ENCODE data around the gene HPS6.
"Not testable (repeated sequence)": the region's sequence is repeated elsewhere in the genome, so short reads cannot be mapped to it uniquely, and the experiment has no call there.

Gene HPS6

DNA sequence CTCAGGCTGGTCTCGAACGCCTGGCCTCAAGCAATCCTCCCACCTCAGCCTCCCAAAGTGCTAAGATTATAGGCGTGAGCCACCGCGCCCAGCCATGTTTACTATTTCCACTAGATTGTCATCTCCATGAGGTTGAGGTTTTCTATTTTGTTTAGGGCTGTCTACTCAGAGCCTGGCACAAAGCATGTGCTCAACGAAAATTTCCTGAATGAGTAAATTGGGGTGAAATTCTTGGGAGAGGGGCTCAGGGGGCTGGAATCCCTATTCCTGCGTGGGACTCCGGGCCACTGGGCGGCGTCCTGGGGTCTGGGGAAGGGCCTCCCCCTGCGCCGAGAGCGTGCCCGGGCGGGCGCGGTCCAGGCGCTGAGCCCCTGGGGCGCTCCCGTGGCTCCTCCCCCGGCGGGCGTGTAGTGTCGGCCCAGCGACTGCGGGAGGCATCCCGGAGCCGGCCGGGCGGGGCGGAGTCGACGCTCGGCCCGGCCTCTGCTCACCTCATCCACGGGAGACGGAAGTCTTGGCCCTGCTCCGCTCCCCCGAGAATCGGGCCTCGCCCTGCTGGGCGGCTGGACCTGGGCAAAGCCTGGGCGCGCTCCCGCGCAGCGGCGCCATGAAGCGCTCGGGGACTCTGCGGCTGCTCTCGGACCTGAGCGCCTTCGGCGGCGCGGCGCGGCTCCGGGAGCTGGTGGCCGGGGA is at the start of gene HPS6:
TSS of gene HPS6 (plus strand) at position 482 of the 693 bp plus-strand sequence. CDS start at position 608, 126 bp downstream.
- peak; percentile 88 for DNase-seq (ENCODE audit: low spot score)

- no peak for DNase-seq (ENCODE audit: low spot score)
Measured at GRCh38 chr10:102016416-102016815, 48.7 kb upstream of the HPS6 start.

- DNase-seq (ENCODE audit: low spot score) = no peak
Measured at GRCh38 chr10:102017295-102017694, 47.9 kb upstream of the HPS6 start.

GRCh38 chr10:102020938-102021337 is 44.2 kb upstream of the HPS6 start:
- no peak for DNase-seq (ENCODE audit: low spot score)

DNA sequence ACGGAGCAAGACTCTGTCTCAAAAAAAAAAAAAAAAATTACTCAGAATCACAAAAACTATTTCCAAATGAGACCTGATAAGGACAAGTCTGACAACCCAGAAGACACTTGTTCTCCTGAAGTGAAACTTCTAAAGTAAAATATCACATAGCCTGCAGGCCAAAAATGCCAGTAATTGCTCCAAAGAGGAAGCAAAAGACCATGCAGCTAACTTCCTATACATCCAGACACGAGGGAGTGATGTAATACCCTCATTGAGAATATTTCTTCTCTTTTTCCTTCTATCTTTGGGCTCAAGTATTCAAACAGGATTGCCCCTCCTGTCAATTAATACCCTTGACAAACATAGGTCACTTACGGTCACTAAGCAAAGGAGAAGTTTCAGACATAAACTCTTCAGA is 40.4 kb upstream of the HPS6 start:
- DNase-seq (ENCODE audit: low spot score) = no peak

GRCh38 chr10:102027261-102027660 is 37.9 kb upstream of the HPS6 start:
- no peak for DNase-seq (ENCODE audit: low spot score)

DNA sequence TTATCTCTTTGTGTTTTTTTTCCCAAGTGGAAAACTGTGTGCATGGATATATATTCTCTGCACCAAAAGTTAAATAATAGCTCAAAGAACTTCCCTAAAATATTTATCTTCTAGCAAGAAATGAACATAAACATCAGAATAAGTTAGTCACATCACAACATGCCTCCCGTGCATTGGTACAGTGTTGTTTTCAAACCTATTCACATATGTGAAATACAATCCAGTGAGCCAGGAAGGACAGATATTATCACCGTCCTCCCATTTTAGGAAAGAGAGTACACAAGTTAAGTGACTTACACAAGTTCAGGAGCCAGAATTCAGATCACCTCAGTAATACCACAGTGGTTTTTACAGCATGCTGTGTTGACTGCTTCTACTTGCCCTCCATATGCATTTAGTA is 31.4 kb upstream of the HPS6 start:
- DNase-seq (ENCODE audit: low spot score) = no peak

- DNase-seq (ENCODE audit: low spot score) = not testable (repeated sequence)
Measured at GRCh38 chr10:102035807-102036206, 29.3 kb upstream of the HPS6 start.

DNA sequence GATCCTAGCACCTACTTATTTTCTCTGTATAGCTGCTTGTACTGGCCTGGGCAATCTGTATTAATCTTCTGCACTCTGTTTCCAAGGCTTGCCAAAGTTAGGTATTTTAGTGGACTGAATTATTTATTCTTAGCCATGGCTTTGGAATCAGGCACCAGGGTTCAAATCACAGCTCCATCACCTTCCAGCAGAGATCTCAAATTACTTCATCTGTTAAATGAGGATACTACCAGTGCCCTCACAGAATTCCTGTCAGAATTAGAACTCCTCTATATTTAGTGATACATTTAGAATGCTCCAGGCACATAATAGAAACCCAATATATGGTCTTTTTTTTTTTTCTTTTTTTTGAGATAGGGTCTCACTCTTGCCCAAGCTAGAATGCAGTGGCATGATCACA is 26.7 kb upstream of the HPS6 start:
- DNase-seq (ENCODE audit: low spot score) = no peak

DNA sequence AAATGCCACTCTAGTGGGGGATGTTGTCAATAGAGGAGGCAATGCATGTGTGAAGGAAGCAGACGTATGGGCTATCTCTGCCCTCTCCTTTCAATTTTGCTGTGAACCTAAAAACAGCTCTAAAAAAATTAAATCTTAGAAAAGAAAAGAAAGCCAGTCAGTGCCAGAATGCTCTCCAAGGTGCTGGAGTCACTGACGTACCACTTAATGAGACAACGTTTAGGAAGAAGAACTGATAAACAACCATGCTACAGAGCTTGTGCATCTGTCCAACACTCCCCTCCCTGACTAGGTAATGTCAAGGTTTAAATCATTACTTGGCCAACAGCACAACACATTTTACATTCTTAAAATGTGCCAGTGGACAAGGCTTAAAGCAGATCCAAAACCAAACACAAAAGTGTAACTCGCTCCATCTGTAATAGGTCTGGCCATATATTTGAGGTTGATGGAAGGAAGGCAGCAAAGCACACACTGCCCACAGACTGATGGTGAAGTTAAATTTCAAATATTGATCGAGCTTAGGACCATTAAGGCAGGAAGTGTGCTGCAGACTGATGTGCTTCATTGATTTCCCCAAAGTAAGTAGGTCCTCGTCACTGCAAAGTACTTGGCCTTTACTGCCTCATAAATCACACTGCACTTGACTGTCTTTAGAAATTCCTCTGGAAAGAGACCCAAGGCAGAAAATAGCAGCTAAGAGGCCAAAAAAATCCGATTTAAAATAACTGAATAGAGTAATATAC is 24.7 kb upstream of the HPS6 start:
- DNase-seq (ENCODE audit: low spot score) = no peak

DNA sequence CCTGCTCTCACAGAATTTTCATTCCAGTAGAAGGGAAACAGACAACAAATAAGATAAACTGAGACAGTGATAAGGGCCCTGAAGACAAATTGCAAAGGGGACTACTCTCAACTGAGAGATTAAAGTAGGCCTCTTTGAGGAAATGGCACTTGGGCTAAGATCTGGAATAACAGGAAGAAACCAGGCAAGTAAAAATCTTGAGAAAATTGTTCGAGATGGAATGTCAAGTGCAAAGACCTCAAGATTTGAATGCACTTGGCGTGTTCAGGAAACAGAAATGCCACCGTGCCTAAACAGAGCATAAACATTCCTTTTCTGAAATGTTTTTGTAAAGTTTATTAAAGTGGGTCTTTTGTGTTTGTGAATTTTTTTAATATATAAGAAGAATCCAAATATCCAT is 19.9 kb upstream of the HPS6 start:
- no peak for DNase-seq (ENCODE audit: low spot score)

DNA sequence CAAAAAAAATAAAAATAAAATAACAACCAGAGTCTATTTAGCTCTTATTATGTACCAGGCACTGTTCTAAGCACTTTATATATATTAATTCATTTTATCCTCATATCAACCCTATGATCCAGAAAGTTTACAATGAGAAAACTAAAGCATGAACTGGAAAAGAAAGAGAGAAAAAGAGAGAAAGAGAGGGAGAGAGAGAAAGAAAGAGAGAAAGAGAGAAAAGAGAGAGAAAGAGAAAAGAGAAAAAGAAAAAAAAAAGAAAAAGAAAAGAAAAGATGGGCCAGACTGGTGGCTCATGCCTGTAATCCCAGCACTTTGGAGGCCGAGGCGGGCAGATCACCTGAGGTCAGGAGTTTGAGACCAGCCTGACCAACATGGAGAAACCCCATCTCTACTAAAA is 19.1 kb upstream of the HPS6 start:
- no peak for DNase-seq (ENCODE audit: low spot score)

- not testable (repeated sequence) for DNase-seq (ENCODE audit: low spot score)
Measured at GRCh38 chr10:102054881-102055646, 10.1 kb upstream of the HPS6 start.

DNA sequence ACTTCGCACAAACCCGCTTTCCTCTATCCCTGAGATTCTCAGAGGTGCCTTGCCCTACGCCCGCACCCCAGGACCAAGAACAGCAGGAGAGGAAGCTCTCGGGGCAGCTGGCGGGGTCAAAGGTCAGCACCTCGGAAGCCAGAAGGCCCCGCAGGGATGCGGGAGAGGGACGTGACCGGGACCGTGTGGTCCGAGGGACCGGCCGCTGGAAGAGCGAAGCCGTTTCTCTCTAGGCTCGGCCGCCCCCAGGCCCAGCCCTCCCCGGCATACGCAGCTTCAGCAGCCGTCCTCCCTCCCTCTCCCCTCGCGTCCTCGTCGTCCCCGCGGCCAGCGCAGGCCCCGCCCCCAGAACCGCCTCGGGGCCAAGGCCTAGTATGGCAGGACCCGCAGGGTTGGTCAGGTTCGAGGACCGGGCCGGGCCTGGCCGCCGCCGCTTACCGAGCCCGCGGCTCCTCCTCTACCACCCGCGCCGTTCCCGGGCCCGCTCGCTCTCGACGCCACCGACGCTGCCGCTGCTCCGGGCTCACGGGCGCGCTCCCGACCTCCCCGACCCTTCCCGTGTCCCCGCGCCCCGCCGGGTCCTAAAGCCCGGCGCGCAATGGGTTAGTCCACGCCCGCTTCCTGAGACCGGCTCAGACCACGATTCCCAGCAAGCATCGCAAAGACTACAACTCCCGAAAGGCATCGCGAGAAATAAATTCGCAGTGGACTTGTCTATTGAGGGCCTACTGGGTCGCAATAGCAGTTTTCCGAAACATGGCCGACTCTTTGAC is 9.3 kb upstream of the HPS6 start, which contains the start of gene ARMH3:
TSS of gene ARMH3 (minus strand) at position 527 of the 773 bp plus-strand sequence. CDS start 16,059 bp downstream, outside the sequence.
- peak; percentile 90 for DNase-seq (ENCODE audit: low spot score)

DNA sequence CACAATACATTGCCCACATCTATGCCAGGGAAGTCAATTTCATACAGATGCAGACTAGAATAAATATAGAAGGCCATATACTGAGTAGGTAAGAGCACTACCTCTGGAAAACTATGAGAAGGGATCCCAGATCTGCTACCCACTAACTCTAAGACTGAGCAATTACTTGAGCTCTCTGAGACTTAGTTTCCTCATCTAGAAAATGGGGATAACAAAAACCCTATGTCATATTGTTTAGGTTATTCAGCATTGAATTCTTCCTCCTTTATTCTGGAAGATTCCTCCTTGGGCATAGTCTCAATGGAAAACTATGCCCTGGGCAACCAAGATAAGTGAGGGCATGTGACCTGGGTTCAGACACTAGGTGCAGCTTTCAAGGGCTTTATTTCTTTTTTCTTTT is 5.2 kb upstream of the HPS6 start:
- no peak for DNase-seq (ENCODE audit: low spot score)

DNA sequence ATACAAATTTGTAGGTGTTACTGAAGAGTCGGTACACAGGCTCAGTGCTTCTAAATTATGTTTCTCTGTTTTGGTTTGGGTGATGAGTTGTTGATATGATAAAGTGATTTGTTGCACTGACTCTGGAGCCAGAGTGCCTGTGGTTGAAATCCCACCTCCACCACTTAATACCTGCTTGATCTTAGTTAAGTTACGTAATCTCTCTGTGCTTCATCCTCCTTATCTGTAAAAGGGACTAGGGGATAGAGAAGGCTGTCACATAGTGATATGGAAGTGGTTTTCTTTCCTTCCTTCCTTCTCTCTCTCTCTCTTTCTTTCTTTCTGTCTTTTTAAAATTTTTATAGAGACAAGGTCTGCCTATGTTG is 664 bp upstream of the HPS6 start:
- DNase-seq (ENCODE audit: low spot score) = no peak

DNA sequence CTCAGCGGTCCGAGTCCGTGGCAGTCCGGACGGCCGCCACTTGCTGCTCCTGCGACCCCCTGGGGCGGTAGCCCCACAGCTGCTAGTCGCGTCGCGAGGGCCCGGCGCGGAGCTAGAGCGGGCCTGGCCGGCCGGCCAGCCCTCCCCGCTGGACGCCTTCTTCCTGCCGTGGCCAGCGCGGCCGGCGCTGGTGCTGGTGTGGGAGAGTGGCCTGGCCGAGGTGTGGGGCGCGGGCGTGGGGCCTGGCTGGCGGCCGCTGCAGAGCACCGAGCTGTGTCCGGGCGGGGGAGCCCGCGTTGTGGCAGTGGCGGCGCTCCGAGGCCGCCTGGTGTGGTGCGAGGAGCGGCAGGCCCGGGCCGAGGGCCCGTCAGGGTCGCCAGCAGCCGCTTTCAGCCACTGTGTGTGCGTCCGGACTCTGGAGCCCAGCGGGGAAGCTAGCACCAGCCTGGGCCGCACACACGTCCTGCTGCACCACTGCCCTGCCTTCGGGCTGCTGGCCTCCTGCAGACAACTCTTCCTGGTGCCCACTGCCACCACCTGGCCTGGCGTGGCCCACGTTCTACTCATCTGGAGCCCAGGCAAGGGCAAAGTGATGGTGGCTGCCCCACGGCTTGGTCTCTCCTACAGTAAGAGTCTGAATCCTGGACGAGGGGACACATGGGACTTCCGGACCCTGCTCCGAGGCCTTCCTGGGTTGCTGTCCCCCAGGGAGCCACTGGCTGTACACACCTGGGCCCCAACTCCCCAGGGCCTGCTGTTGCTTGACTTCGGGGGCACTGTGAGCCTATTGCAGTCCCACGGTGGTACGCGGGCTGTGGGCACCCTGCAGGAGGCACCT is 631 bp downstream of the HPS6 start:
- DNase-seq (ENCODE audit: low spot score) = no peak

GRCh38 chr10:102066399-102067088 is 1.4 kb downstream of the HPS6 start:
- DNase-seq (ENCODE audit: low spot score) = no peak

DNA sequence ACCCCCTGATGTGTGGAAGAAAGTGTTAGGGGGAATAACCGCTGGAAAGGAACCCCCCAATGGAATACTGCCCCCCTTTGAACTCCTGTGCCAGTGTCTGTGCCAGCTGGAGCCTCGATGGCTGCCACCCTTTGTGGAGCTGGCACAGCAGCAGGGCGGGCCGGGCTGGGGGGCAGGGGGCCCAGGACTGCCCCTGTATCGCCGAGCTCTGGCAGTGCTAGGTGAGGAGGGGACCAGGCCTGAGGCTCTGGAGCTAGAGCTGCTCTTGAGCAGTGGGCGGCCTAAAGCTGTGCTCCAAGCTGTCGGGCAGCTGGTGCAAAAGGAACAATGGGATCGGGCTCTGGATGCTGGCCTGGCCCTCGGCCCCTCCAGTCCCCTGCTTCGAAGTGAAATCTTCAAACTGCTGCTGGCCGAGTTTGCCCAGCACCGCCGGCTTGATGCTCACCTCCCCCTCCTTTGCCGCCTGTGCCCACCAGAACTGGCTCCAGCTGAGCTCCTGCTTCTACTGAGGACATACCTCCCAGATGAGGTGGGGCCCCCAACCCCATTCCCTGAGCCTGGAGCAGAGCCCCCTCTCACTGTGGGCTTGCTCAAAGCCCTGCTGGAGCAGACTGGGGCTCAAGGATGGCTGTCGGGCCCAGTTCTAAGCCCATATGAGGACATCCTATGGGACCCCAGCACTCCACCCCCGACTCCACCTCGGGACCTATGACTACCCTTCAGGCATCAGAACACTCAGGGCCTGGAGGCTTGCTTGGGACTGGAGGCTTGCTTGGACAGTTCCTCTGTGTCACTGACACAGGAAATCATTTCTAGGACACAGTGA is 2.2 kb downstream of the HPS6 start:
- DNase-seq (ENCODE audit: low spot score) = no peak

- DNase-seq (ENCODE audit: low spot score) = no peak
Measured at GRCh38 chr10:102068216-102068615, 3.1 kb downstream of the HPS6 start.

Data from CD4-positive, alpha-beta T cell treated with Interleukin-6 at 100 ng/mL for 8 hours (primary cell).